ENCODE data around the gene LTB4R.

DNA sequence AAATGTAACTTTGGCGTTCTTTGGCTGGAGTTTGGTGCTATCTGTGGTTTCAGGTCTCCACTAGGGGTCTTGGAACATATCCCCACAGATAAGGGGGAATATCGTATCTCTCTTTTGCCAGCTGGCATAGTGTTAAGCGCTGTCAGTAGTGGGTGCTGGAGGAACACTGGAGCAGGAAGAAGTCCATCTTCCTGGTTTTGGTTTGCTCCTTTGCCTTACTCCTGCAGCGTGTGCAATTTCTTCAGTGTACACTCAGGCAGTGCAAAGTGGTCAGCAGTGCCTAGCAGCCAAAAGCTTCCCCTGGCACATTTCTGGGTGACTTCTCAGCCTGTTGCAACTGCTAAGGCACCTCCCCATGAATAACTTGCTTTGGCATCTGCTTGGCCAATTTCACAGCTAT lies 40.2 kb downstream of the LTB4R start:
- no peak for TF ChIP-seq POLR2A (IDR thresholded peaks at IDR 0.05; ENCODE audit: low read length)
- no peak for TF ChIP-seq GATA1 (IDR thresholded peaks at IDR 0.05; ENCODE audit: low read depth, low read length)
